Stimulated activated naive B cell treated with anti-CD40 and anti-IgM and Interleukin-4, amounts not matched to agents 10 μg/mL and 1 μg/mL and 100 μg/mL, for 72 hours (primary cell): ENCODE measurements around the gene DYRK3.

Source experiments
- ATAC-seq, 2 donors: fragments of 150-1000 bp; cut with Tn5 transposase; replicated peaks; 2 replicates each; pipeline ENCODE4 v1.10.0; 2021; ENCODE audit warnings: moderate library complexity in 1 of 2
- DNase-seq: peaks from one replicate; pipeline ENCODE4 v3.0.0; 2021
- H3K27ac Mint-ChIP-seq: one replicate; pipeline ENCODE4 v1.8.0; 2022; ENCODE audit warnings: mild to moderate bottlenecking, mixed read lengths
- H3K27me3 Mint-ChIP-seq, 2 donors: one replicate each; pipeline ENCODE4 v1.8.0; 2022; ENCODE audit warnings: mixed read lengths in 2 of 2
- H3K36me3 Mint-ChIP-seq, 2 donors: one replicate each; pipeline ENCODE4 v1.8.0; 2022; ENCODE audit warnings: mixed read lengths in 2 of 2, mild to moderate bottlenecking in 1 of 2
- H3K4me1 Mint-ChIP-seq, 2 donors: one replicate each; pipeline ENCODE4 v1.8.0; 2022; ENCODE audit warnings: mixed read lengths in 2 of 2, mild to moderate bottlenecking in 1 of 2
- H3K4me3 Mint-ChIP-seq, 2 donors: one replicate each; pipeline ENCODE4 v1.8.0; 2022; ENCODE audit warnings: mild to moderate bottlenecking in 2 of 2, mixed read lengths in 2 of 2, moderate library complexity in 1 of 2
- H3K9me3 Mint-ChIP-seq, 2 donors: one replicate each; pipeline ENCODE4 v1.8.0; 2022; ENCODE audit warnings: mixed read lengths in 2 of 2, mild to moderate bottlenecking in 1 of 2

The DYRK3 gene

GRCh38 chr1:206643118-206643698 lies 7.9 kb downstream of the DYRK3 start:
- no peaks in the 10 kb centered on the region for H3K9me3 Mint-ChIP-seq
- no peak for ATAC-seq
- no peak overlapping the region for H3K27ac Mint-ChIP-seq
- H3K36me3 Mint-ChIP-seq, result peaks cover 2 to 10% of the 10 kb centered on the region in 2 donors
- peaks cover 0 to 3% of the 10 kb centered on the region in 2 donors for H3K4me1 Mint-ChIP-seq
- H3K27me3 Mint-ChIP-seq, result no peaks in the 10 kb centered on the region
- DNase-seq, result no peak
- H3K4me3 Mint-ChIP-seq, result no peak overlapping the region

GRCh38 chr1:206646504-206646903 lies 11.2 kb downstream of the DYRK3 start:
- Mint-ChIP-seq H3K4me3 (no peak overlapping the region), H3K36me3 (peaks cover 2 to 10% of the 10 kb centered on the region in 2 donors), H3K27ac (no peak overlapping the region), H3K4me1 (peaks cover 0 to 3% of the 10 kb centered on the region in 2 donors), H3K9me3 (no peaks in the 10 kb centered on the region), H3K27me3 (peaks cover 4 to 5% of the 10 kb centered on the region in 2 donors)
- no peak for DNase-seq
- no peak for ATAC-seq

- no peak overlapping the region for H3K4me3 Mint-ChIP-seq
- no peaks in the 10 kb centered on the region for H3K9me3 Mint-ChIP-seq
- H3K36me3 Mint-ChIP-seq, result peaks cover 2 to 10% of the 10 kb centered on the region in 2 donors
- H3K4me1 Mint-ChIP-seq, result peaks cover 0 to 5% of the 10 kb centered on the region in 2 donors
- peaks cover 4 to 5% of the 10 kb centered on the region in 2 donors for H3K27me3 Mint-ChIP-seq
- DNase-seq (no peak), ATAC-seq (no peak)
- H3K27ac Mint-ChIP-seq, result no peak overlapping the region
Observed at GRCh38 chr1:206647224-206647623, 11.9 kb downstream of the DYRK3 start.

DNA sequence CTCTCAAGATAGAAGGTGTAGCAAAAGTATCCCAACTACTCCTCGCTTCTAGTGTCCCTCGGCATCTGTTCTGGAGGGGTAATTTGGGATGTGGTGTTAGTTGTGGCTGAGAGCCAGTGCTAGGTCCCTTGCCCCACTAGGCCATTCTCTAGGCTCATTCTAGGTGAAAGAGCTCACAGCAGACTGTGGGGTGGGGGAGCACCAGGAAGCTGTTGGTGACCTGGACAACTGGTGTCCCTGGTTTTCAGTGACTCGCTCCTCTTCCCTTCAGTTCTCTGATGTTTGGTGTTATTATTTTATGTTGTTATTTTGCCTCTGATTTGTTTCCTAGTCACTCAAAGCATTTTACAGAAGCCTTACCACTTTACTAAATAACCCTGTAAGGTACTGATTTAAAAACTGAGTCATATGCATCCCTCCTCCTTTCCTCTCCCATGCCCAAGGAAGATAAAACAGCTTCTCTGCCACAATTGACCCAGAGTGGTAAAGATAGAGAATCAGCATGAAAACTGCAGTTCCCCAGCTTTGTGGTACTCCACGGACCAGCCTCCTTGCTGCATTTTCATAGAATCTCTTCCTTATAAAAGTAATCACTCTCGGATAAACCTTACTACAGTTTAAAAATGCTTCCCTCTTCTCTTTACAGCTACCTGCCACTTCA lies 14.1 kb downstream of the DYRK3 start:
- peaks cover 4 to 5% of the 10 kb centered on the region in 2 donors for H3K27me3 Mint-ChIP-seq
- no peak for DNase-seq
- H3K27ac Mint-ChIP-seq, result no peak overlapping the region
- ATAC-seq, result no peak
- H3K9me3 Mint-ChIP-seq, result no peaks in the 10 kb centered on the region
- peaks cover 0 to 5% of the 10 kb centered on the region in 2 donors for H3K4me1 Mint-ChIP-seq
- no peak overlapping the region for H3K4me3 Mint-ChIP-seq
- H3K36me3 Mint-ChIP-seq, result peaks cover 2 to 10% of the 10 kb centered on the region in 2 donors

DNA sequence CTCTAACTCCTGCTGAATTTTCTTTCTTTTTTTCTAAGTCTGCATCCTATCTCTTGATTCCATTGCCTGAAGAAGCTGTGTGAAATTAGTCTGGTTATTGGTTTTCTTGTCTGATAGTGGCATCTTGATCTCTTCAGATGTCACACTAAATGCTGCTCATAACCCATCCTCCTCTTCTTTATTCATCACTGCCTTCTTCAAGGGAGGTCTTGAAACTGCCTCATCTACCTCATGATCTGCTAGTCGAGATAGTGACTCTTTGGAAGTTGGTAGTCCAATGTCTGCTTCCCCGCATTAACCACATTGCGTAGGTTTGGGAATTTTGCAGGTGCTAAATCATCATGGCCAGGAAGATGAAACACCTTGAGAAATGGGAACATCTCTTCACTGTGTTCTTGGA lies 15.7 kb downstream of the DYRK3 start:
- DNase-seq (no peak), ATAC-seq (no peak)
- Mint-ChIP-seq H3K4me3 (no peak overlapping the region), H3K27me3 (peaks cover 4 to 5% of the 10 kb centered on the region in 2 donors), H3K9me3 (no peaks in the 10 kb centered on the region), H3K27ac (no peak overlapping the region), H3K4me1 (peaks cover 0 to 5% of the 10 kb centered on the region in 2 donors), H3K36me3 (peaks cover 2 to 10% of the 10 kb centered on the region in 2 donors)

DNA sequence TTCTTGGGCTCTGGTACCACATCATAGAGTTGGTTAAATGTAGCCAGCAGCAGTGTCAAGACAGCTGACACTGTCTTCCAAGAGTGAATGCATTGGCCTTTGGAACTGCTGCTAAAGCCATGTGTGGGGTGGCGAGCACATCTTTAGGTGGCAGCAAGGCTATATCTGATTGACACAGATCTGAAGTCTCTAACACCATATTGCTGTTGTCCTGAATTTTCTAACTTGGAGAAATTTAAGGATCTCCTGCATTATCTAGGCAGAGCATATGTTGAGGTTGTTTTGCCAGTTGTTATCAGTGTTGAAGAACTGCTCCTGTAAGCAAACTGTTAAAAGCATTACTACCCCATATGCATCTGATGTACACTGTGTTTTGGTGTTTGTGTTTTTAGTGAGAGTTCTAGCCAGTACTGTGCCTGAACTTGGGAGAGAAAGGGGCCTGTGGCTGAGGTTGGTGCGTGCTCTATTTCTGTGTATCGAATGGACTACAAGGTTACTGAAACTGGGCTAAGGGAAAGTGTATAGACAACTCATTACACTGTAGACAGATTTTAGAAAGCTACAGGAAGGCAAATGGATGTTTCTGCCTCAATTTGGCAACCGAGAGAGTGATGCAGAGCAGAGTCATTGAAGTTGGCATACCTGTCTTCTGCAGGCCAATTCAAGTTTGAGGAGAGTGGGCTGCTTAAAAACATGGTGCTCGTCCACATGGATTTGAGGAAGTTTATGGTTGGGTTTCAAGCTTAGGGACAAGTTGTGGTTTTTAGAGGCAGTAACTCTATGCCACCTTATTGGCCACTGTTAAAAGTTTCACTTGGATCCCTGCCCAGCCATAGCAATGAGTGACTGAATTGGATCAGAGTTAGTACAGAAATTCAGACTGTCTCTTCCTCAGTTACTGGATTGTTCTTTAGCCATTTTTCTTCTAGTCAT lies 16.9 kb downstream of the DYRK3 start:
- peak overlapping the region; percentile 21 for H3K27ac Mint-ChIP-seq
- ATAC-seq (no peak), DNase-seq (no peak)
- peaks cover 1 to 5% of the 10 kb centered on the region in 2 donors for H3K4me1 Mint-ChIP-seq
- H3K9me3 Mint-ChIP-seq, result no peaks in the 10 kb centered on the region
- H3K27me3 Mint-ChIP-seq, result peaks cover 12 to 16% of the 10 kb centered on the region in 2 donors
- H3K36me3 Mint-ChIP-seq, result peaks cover 2 to 5% of the 10 kb centered on the region in 2 donors
- H3K4me3 Mint-ChIP-seq, result no peak overlapping the region

DNA sequence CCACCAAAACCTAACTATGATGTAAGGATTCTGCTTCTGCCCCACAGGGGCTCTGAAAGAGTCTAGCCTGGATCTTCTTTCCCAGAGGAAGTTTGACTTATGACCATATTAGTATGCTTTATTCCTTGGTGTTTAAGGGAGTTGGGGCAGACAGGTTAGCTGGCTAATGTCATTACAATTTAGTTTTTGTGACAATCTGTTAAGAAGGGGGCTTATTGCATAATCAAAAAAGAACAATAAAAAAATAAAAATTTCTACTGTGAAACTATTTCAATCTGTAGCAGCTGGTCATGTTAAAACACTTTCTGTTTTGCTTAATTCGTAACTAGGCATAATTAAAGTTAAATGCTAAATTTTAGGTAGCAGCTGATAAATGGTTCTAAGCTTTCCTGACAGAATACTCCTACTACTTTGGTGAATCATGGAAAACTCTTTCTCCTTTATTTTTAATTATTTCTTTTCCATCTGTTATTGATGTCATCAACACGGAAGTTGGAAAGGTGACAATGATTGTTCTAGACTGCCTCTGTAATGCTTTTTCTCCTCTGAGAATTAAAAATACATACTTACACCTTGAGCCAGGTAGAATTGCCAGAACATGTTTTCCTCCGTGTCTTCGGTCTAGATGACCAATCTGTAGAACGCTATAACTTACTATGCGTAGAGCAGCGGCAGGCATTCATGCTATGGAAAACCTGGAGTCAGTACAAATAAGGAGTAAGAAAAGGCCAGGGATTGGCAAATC lies 18.6 kb downstream of the DYRK3 start:
- Mint-ChIP-seq H3K4me3 (no peak overlapping the region), H3K27ac (no peak overlapping the region), H3K4me1 (peaks cover 18% of the 10 kb centered on the region in 2 donors), H3K36me3 (no peaks in the 10 kb centered on the region), H3K27me3 (peaks cover 23 to 30% of the 10 kb centered on the region in 2 donors), H3K9me3 (no peaks in the 10 kb centered on the region)
- no peak for ATAC-seq
- no peak for DNase-seq

DNA sequence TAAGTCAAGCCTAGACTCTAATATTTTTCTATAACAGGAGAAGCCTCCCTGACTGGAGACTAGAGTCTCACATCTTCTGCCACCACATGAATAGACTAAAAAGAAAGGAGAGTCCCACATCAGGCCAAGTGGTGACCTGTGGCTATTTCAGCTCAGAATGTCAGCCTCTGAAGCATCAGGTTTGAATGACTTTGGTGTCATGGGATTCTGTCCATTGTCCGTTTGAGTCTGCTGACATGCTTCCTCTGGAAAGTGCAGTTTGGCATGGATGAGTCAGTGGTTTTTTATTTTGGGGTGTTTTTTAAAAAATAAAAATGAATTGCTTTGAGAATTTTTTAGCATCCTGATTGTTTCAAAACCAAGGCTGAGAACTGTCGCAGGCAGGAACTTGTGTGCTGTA lies 19.5 kb downstream of the DYRK3 start:
- H3K4me3 Mint-ChIP-seq, result no peak overlapping the region
- no peaks in the 10 kb centered on the region for H3K9me3 Mint-ChIP-seq
- ATAC-seq (no peak), DNase-seq (no peak)
- peaks cover 20 to 22% of the 10 kb centered on the region in 2 donors for H3K4me1 Mint-ChIP-seq
- no peak overlapping the region for H3K27ac Mint-ChIP-seq
- peaks cover 23 to 31% of the 10 kb centered on the region in 2 donors for H3K27me3 Mint-ChIP-seq
- no peaks in the 10 kb centered on the region for H3K36me3 Mint-ChIP-seq

- peaks cover 22 to 26% of the 10 kb centered on the region in 2 donors for H3K4me1 Mint-ChIP-seq
- ATAC-seq, result no peak
- H3K27me3 Mint-ChIP-seq, result peaks cover 20 to 36% of the 10 kb centered on the region in 2 donors
- no peak for DNase-seq
- H3K27ac Mint-ChIP-seq, result no peak overlapping the region
- H3K4me3 Mint-ChIP-seq, result no peak overlapping the region
- H3K9me3 Mint-ChIP-seq, result no peaks in the 10 kb centered on the region
- no peaks in the 10 kb centered on the region for H3K36me3 Mint-ChIP-seq
Observed at GRCh38 chr1:206655471-206655882, 20.1 kb downstream of the DYRK3 start.

DNA sequence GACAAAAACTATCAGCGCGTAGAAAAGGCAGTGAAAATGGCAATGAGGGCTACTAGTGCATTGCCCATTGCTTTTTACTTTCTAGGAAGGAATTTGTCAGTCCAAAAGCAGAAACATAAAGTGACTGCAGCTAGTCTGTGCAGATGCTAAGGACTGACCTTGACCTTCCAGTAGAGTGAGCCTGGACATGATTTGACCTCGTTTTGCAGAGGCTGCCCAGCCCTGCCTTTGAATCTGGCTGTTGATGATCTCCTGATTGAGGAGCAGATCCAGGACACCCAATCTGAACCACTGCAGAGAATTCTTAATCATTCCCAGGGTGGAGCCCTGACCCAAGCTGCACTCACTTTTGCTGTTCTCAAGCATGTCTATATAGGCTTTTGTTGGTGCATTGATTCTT lies 21.6 kb downstream of the DYRK3 start:
- H3K27ac Mint-ChIP-seq, result no peak overlapping the region
- ATAC-seq (no peak), DNase-seq (no peak)
- H3K9me3 Mint-ChIP-seq, result no peaks in the 10 kb centered on the region
- H3K27me3 Mint-ChIP-seq, result peaks cover 20 to 37% of the 10 kb centered on the region in 2 donors
- no peak overlapping the region for H3K4me3 Mint-ChIP-seq
- H3K4me1 Mint-ChIP-seq, result peaks cover 22 to 26% of the 10 kb centered on the region in 2 donors
- H3K36me3 Mint-ChIP-seq, result no peaks in the 10 kb centered on the region

DNA sequence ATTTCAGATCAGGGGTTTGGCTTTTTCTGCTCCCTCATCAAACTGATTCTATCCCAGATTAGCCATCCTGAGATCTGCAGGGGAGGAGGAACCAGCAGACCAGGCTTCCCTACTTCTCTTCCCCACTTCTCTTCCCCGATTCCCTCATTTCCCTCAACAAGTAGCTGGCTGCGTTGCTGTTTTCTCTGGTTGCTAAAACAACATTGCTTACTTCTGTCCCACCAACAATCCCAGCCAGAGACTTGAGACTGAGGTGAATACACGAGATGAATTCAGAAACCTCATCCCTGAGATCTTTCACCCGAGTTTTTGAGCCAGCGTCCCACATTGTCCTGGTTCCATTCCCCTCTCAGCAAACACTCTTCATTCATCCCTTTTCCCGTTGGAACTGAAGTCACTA lies 22.4 kb downstream of the DYRK3 start:
- Mint-ChIP-seq H3K4me3 (peak overlapping the region in 1 of 2 donors; percentile 51), H3K27me3 (peaks cover 22 to 45% of the 10 kb centered on the region in 2 donors), H3K4me1 (peaks cover 20 to 31% of the 10 kb centered on the region in 2 donors), H3K9me3 (no peaks in the 10 kb centered on the region), H3K27ac (no peak overlapping the region), H3K36me3 (no peaks in the 10 kb centered on the region)
- ATAC-seq, result no peak
- DNase-seq, result no peak

DNA sequence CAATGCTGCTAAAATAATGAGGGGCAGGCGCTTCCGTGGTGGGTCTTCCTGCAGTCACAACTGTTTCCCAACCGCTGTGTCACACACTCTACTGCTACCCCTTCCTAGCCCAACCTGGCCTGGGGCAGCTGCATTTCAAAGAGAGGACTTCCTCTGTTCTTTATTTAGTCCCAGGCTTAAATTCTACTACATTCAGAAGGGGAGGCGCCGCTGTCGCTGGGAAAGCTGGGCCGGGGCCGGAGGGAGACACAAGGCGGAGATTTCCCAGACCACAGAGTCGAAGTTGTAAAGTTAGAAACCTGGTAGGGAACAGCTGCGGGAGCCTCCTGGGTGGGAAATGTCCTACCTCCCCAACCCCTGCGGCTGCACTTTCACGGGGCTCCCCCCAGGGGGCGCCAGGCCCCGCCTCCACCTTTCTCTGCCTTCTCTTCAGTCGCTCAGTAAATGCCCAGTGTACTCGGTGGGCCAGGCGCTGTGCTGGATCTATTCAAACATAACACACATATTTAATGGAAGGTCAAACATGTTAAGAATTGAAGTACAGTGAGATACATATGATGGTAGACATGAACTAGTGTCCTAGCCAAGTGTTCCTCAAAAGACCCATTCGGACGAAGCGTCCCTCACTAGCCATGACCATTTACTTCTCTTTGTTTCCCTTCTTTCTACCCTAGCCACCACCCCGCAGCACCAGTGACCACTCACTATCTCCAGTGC lies 23.1 kb downstream of the DYRK3 start:
- peak overlapping the region; percentile 51 to 65 for H3K4me3 Mint-ChIP-seq
- no peaks in the 10 kb centered on the region for H3K36me3 Mint-ChIP-seq
- no peaks in the 10 kb centered on the region for H3K9me3 Mint-ChIP-seq
- peak overlapping the region; percentile 45 for H3K27ac Mint-ChIP-seq
- peak; percentile 79 to 82 for ATAC-seq
- peak; percentile 18 for DNase-seq
- peaks cover 22 to 37% of the 10 kb centered on the region in 2 donors for H3K4me1 Mint-ChIP-seq
- H3K27me3 Mint-ChIP-seq, result peaks cover 27 to 50% of the 10 kb centered on the region in 2 donors

GRCh38 chr1:206658981-206659273 lies 23.6 kb downstream of the DYRK3 start:
- peaks cover 24 to 42% of the 10 kb centered on the region in 2 donors for H3K4me1 Mint-ChIP-seq
- ATAC-seq (no peak), DNase-seq (no peak)
- H3K4me3 Mint-ChIP-seq, result peak overlapping the region in 1 of 2 donors; percentile 65
- no peaks in the 10 kb centered on the region for H3K9me3 Mint-ChIP-seq
- peaks cover 30 to 55% of the 10 kb centered on the region in 2 donors for H3K27me3 Mint-ChIP-seq
- H3K36me3 Mint-ChIP-seq, result no peaks in the 10 kb centered on the region
- H3K27ac Mint-ChIP-seq, result no peak overlapping the region
